ENCODE measurements around the gene RHBDF2. TPM values are rescaled to one million over a fixed set of nuclear protein-coding genes. Genes with fewer than 3 reads are reported as not detected.

RHBDF2 gene
- total RNA-seq, 4 donors from 2014 or later = 53.7 to 76.1 (median 62.6) TPM

DNA sequence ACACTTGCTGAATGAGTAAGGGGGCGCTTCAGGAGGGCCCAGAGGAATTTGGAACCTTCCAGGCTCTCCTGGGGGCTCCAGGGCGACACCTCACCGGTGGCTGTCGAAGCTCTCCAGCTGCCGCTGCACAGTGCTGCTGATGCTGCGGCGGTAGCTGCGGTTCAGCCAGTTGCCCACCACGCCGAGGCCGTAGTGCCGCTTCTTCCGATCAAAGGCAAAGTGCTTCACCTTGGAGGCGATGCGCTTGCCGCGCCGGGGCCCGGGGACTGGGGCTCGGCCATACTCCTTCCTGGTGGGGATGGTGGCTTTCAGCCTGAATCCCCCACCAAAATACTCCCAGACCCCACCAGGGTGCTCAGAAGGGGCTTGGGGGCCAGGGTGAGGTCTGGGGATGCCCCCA is 24.5 kb downstream of the RHBDF2 start:
- 93 to 94% methylated on average over 16 to 17 of the region's 20 CpGs for WGBS, 2 donors
- intact Hi-C loops (cut with DNase I; ENCODE audit: low total_unique reads) = no loop called here
- no peak for DNase-seq (ENCODE audit: low spot score in 2 of 2)
- TF ChIP-seq, protein P1, sequence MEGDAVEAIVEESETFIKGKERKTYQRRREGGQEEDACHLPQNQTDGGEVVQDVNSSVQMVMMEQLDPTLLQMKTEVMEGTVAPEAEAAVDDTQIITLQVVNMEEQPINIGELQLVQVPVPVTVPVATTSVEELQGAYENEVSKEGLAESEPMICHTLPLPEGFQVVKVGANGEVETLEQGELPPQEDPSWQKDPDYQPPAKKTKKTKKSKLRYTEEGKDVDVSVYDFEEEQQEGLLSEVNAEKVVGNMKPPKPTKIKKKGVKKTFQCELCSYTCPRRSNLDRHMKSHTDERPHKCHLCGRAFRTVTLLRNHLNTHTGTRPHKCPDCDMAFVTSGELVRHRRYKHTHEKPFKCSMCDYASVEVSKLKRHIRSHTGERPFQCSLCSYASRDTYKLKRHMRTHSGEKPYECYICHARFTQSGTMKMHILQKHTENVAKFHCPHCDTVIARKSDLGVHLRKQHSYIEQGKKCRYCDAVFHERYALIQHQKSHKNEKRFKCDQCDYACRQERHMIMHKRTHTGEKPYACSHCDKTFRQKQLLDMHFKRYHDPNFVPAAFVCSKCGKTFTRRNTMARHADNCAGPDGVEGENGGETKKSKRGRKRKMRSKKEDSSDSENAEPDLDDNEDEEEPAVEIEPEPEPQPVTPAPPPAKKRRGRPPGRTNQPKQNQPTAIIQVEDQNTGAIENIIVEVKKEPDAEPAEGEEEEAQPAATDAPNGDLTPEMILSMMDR (IDR thresholded peaks at IDR 0.05) = no peak
- no peak for TF ChIP-seq POLR2A (IDR thresholded peaks at IDR 0.05)
- H3K4me3 ChIP-seq (ENCODE audit: low read depth, poor library complexity, severe bottlenecking) = no peak overlapping the region

DNA sequence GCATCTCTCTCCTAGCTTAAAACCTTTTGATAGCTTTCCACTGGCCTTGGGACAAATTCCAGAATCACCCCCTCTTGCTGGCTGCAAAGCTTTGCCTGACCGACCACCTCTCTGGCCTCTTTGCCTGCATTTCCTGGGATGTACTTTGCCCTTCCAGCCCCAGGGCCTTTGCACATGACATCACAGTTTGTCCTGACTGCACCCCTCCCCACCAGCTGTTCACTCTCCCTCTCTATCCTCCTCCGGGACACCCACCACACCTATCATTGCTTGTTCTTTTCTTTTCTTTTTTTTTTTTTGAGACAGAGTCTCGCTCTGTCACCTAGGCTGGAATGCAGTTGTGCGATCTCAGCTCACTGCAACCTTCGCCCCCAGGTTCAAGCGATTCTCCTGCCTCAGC is 25.9 kb downstream of the RHBDF2 start:
- 96% methylated on average over 6 of the region's 6 CpGs for WGBS, 2 donors
- no peak overlapping the region for H3K4me3 ChIP-seq (ENCODE audit: low read depth, poor library complexity, severe bottlenecking)
- no peak for DNase-seq (ENCODE audit: low spot score in 2 of 2)
- intact Hi-C loops (cut with DNase I; ENCODE audit: low total_unique reads) = no loop called here
- TF ChIP-seq, protein P1 (IDR thresholded peaks at IDR 0.05) = no peak
- TF ChIP-seq POLR2A (IDR thresholded peaks at IDR 0.05) = no peak

DNA sequence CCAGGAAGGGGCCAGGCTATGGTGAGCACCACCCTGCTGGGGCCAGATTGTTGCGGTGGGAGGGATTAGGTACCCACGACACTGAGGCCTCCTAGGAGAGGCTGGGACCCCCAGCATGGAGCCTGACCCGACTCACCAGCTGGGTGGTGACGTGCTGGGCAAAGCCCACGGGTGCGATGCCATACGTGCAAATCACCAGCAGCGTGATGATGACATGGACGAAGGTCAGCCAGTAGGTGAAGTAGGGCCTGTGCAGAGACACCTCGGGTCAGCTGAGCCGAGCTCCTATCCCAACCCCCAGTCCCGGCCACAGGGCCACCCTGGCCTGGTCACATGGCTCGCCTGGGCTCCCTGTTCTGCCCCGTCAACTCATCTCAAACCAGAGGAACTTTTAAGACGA is 26.3 kb downstream of the RHBDF2 start:
- intact Hi-C loops (cut with DNase I; ENCODE audit: low total_unique reads) = no loop called here
- no peak for TF ChIP-seq POLR2A (IDR thresholded peaks at IDR 0.05)
- TF ChIP-seq, protein P1 (IDR thresholded peaks at IDR 0.05) = no peak
- DNase-seq (ENCODE audit: low spot score in 2 of 2) = no peak
- H3K4me3 ChIP-seq (ENCODE audit: low read depth, poor library complexity, severe bottlenecking) = no peak overlapping the region
- 93 to 97% methylated on average over 5 to 15 of the region's 15 CpGs for WGBS, 2 donors

DNA sequence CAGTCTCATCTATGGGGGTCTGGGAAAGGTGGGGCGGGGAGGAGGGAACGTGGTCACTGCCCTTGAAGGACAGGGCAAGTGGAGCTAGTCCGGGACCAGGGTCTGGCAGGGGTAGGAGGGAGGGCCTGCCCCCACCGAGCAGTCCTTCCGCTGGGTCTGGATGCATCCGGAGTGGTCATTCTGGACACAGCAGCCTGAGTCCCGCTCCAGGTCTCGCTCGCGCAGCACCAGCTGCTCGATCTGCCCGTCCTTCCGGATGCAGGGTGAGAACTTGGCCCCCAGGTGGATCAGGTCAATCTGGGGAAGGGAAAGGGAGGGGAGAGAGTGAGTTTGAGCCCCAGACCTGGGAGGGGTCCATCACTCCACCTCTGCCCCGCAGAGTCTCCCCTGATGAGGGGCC is 27.0 kb downstream of the RHBDF2 start:
- H3K4me3 ChIP-seq (ENCODE audit: low read depth, poor library complexity, severe bottlenecking) = no peak overlapping the region
- intact Hi-C loops (cut with DNase I; ENCODE audit: low total_unique reads) = no loop called here
- 90 to 96% methylated on average over 14 of the region's 14 CpGs for WGBS, 2 donors
- TF ChIP-seq POLR2A (IDR thresholded peaks at IDR 0.05) = no peak
- TF ChIP-seq, protein P1 (IDR thresholded peaks at IDR 0.05) = no peak
- no peak for DNase-seq (ENCODE audit: low spot score in 2 of 2)

GRCh38 chr17:76473541-76473985 is 27.7 kb downstream of the RHBDF2 start:
- no peak for DNase-seq (ENCODE audit: low spot score in 2 of 2)
- TF ChIP-seq POLR2A (IDR thresholded peaks at IDR 0.05) = no peak
- TF ChIP-seq, protein P1 (IDR thresholded peaks at IDR 0.05) = no peak
- WGBS, 2 donors = 85 to 88% methylated on average over 15 to 18 of the region's 18 CpGs
- intact Hi-C loops (cut with DNase I; ENCODE audit: low total_unique reads) = no loop called here
- H3K4me3 ChIP-seq (ENCODE audit: low read depth, poor library complexity, severe bottlenecking) = no peak overlapping the region

DNA sequence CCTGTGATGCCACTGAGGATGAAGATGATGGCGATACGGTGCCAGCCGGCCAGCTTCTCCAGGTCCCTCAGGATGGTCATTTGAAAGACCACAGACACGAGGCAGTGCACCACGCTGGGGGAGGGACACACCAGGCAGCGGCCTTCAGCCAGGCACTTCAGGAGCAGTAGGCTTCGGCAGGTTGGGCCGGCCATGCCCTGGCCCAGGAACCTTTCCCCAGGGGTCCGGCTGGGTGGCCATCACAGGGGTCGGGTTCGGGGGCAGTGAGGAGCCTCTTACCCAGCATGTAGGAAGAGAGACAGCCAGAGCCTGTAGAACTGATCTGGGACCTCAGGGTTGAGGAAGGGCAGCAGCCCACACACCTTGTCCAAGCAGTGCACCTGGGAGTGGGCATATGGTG is 28.5 kb downstream of the RHBDF2 start:
- no peak overlapping the region for H3K4me3 ChIP-seq (ENCODE audit: low read depth, poor library complexity, severe bottlenecking)
- TF ChIP-seq, protein P1 (IDR thresholded peaks at IDR 0.05) = no peak
- no peak for TF ChIP-seq POLR2A (IDR thresholded peaks at IDR 0.05)
- intact Hi-C loops (cut with DNase I; ENCODE audit: low total_unique reads) = no loop called here
- DNase-seq (ENCODE audit: low spot score in 2 of 2) = no peak
- WGBS, 2 donors = 93% methylated on average over 8 to 11 of the region's 11 CpGs
